Activated naive CD8-positive, alpha-beta T cell treated with anti-CD3 and anti-CD28 coated beads, Interleukin-2, amount 50 U/mL, for 16 hours (primary cell): ENCODE data around the gene EPHA10.

ENCODE experiments used
- DNase-seq: peaks from one replicate; pipeline ENCODE4 v3.0.0-alpha.2; 2020; ENCODE audit warnings: low read depth, low spot score

Gene EPHA10

GRCh38 chr1:37734629-37735591 is 30.0 kb downstream of the EPHA10 start:
- no peak for DNase-seq

- DNase-seq = no peak
Measured at GRCh38 chr1:37732111-37732780, 32.7 kb downstream of the EPHA10 start.

GRCh38 chr1:37731312-37732019 is 33.5 kb downstream of the EPHA10 start:
- DNase-seq = no peak

GRCh38 chr1:37730376-37730775 is 34.5 kb downstream of the EPHA10 start:
- no peak for DNase-seq

GRCh38 chr1:37728416-37728815 is 36.5 kb downstream of the EPHA10 start:
- DNase-seq = no peak

GRCh38 chr1:37726751-37727585 is 38.0 kb downstream of the EPHA10 start:
- no peak for DNase-seq

GRCh38 chr1:37725851-37726613 is 38.9 kb downstream of the EPHA10 start:
- DNase-seq = no peak

- DNase-seq = no peak
Measured at GRCh38 chr1:37724575-37724974, 40.3 kb downstream of the EPHA10 start.

- DNase-seq = no peak
Measured at GRCh38 chr1:37723390-37724078, 41.4 kb downstream of the EPHA10 start.

- no peak for DNase-seq
Measured at GRCh38 chr1:37723072-37723389, 41.9 kb downstream of the EPHA10 start.

GRCh38 chr1:37722181-37723071 is 42.5 kb downstream of the EPHA10 start:
- DNase-seq = no peak

GRCh38 chr1:37721565-37721964 is 43.4 kb downstream of the EPHA10 start:
- no peak for DNase-seq

GRCh38 chr1:37720231-37721130 is 44.4 kb downstream of the EPHA10 start:
- no peak for DNase-seq

GRCh38 chr1:37719572-37720195 is 45.2 kb downstream of the EPHA10 start:
- DNase-seq = no peak

- DNase-seq = no peak
Measured at GRCh38 chr1:37718901-37719571, 45.9 kb downstream of the EPHA10 start.

- no peak for DNase-seq
Measured at GRCh38 chr1:37718181-37718900, 46.6 kb downstream of the EPHA10 start.
